Activated CD8-positive, alpha-beta T cell treated with anti-CD3 and anti-CD28 coated beads, Interleukin-2, amount 10 ng/mL, durations not matched to agents 7 days and 5 days (primary cell): Measurements from ENCODE around the gene KIF3C. TPM values are rescaled to one million over a fixed set of nuclear protein-coding genes. Genes with fewer than 3 reads are reported as not detected.
A peak's percentile ranks its signal among the peaks of the same experiment; 100 is the strongest.
"Not testable (repeated sequence)": the region's sequence is repeated elsewhere in the genome, so short reads cannot be mapped to it uniquely, and the experiment has no call there.

ENCODE experiments used
- ATAC-seq: fragments of 150-1000 bp; cut with Tn5 transposase; one replicate; pipeline ENCODE4 v1.10.0; 2021; ENCODE audit warnings: moderate library complexity
- CTCF ChIA-PET: fragments of 350-600 bp; sonication (Branson Sonifier 250); formaldehyde crosslinking; loops from one replicate; lab custom pipeline; 2021; ENCODE audit warnings: antibody characterized with exemption; lab: Charles Lee
- POLR2A ChIA-PET: fragments of 350-600 bp; sonication (Branson Sonifier 250); formaldehyde crosslinking; loops from one replicate; lab custom pipeline; 2021; ENCODE audit warnings: antibody characterized with exemption; lab: Charles Lee
- DNase-seq: peaks from one replicate; pipeline ENCODE4 v3.0.0-alpha.2; 2020
- H3K27ac Mint-ChIP-seq: one replicate; pipeline ENCODE4 v1.8.0; 2021; ENCODE audit warnings: mild to moderate bottlenecking, mixed read lengths
- H3K27me3 Mint-ChIP-seq: one replicate; pipeline ENCODE4 v1.8.0; 2021; ENCODE audit warnings: low read depth, mixed read lengths
- H3K36me3 Mint-ChIP-seq: one replicate; pipeline ENCODE4 v1.8.0; 2021; ENCODE audit warnings: low read depth, mixed read lengths
- H3K4me1 Mint-ChIP-seq: one replicate; pipeline ENCODE4 v1.8.0; 2021; ENCODE audit warnings: low read depth, mixed read lengths
- H3K4me3 Mint-ChIP-seq: one replicate; pipeline ENCODE4 v1.8.0; 2021; ENCODE audit warnings: mild to moderate bottlenecking, mixed read lengths
- H3K9me3 Mint-ChIP-seq: one replicate; pipeline ENCODE4 v1.8.0; 2022; ENCODE audit warnings: mixed read lengths; ENCODE audit not compliant: insufficient read depth
- total RNA-seq, 2 experiments: library from RNA; stranded (reverse); gene quantifications; one replicate each; pipeline ENCODE4 v1.2.3, GENCODE V29; 2021

KIF3C gene
- total RNA-seq, 2 experiments from 2014 or later, result 11.3 to 13.4 TPM

GRCh38 chr2:25998816-25999383, 16.6 kb upstream of the KIF3C start:
- H3K4me3 Mint-ChIP-seq, ATAC-seq, DNase-seq, H3K27ac Mint-ChIP-seq, H3K4me1 Mint-ChIP-seq, POLR2A ChIA-PET, H3K27me3 Mint-ChIP-seq, H3K9me3 Mint-ChIP-seq, H3K36me3 Mint-ChIP-seq: not testable (repeated sequence)
- CTCF ChIA-PET, result interaction anchor here (2.4 kb wide), 1 partner anchor 8 kb away, joined by 13 read pairs; no protein-coding TSS in a partner anchor

GRCh38 chr2:25996844-25997243, 14.5 kb upstream of the KIF3C start:
- no peak overlapping the region for H3K4me3 Mint-ChIP-seq
- peaks cover 7% of the 10 kb centered on the region for H3K4me1 Mint-ChIP-seq
- no peaks in the 10 kb centered on the region for H3K9me3 Mint-ChIP-seq
- ChIA-PET CTCF (no interaction called here), POLR2A (no interaction called here)
- H3K27ac Mint-ChIP-seq, result no peak overlapping the region
- DNase-seq (no peak), ATAC-seq (no peak)
- H3K27me3 Mint-ChIP-seq, result peaks cover 9% of the 10 kb centered on the region
- H3K36me3 Mint-ChIP-seq, result no peaks in the 10 kb centered on the region

GRCh38 chr2:25994509-25994908, 12.2 kb upstream of the KIF3C start:
- Mint-ChIP-seq H3K27me3 (peaks cover 9% of the 10 kb centered on the region), H3K36me3 (no peaks in the 10 kb centered on the region), H3K4me3 (no peak overlapping the region), H3K27ac (no peak overlapping the region), H3K9me3 (no peaks in the 10 kb centered on the region), H3K4me1 (peaks cover 23% of the 10 kb centered on the region)
- ChIA-PET CTCF (interaction anchor here (0.6 to 1.1 kb wide), 5 partner anchors 43 to 419 kb away, joined by 3 to 6 read pairs (median 3); no protein-coding TSS in a partner anchor), POLR2A (no interaction called here)
- ATAC-seq (no peak), DNase-seq (no peak)

GRCh38 chr2:25993049-25993448, 10.8 kb upstream of the KIF3C start:
- H3K4me3 Mint-ChIP-seq, result no peak overlapping the region
- no peaks in the 10 kb centered on the region for H3K9me3 Mint-ChIP-seq
- peaks cover 23% of the 10 kb centered on the region for H3K4me1 Mint-ChIP-seq
- no peak for ATAC-seq
- DNase-seq, result no peak
- no peak overlapping the region for H3K27ac Mint-ChIP-seq
- POLR2A ChIA-PET, result no interaction called here
- CTCF ChIA-PET, result interaction anchor here (0.7 to 3.4 kb wide), 5 partner anchors 46 to 302 kb away, joined by 3 to 30 read pairs (median 3); no protein-coding TSS in a partner anchor
- H3K36me3 Mint-ChIP-seq, result no peaks in the 10 kb centered on the region
- peaks cover 9% of the 10 kb centered on the region for H3K27me3 Mint-ChIP-seq

- Mint-ChIP-seq H3K4me1 (peaks cover 23% of the 10 kb centered on the region), H3K27me3 (peaks cover 7% of the 10 kb centered on the region), H3K4me3 (no peak overlapping the region), H3K9me3 (no peaks in the 10 kb centered on the region), H3K27ac (no peak overlapping the region), H3K36me3 (no peaks in the 10 kb centered on the region)
- POLR2A ChIA-PET, result no interaction called here
- CTCF ChIA-PET, result interaction anchor here (0.8 to 3.4 kb wide), 5 partner anchors 45 to 153 kb away, joined by 3 to 30 read pairs (median 4); no protein-coding TSS in a partner anchor
- ATAC-seq (no peak), DNase-seq (no peak)
Observed at GRCh38 chr2:25992556-25992955, 10.3 kb upstream of the KIF3C start.

- Mint-ChIP-seq H3K4me3 (no peak overlapping the region), H3K9me3 (no peaks in the 10 kb centered on the region), H3K27me3 (peaks cover 7% of the 10 kb centered on the region), H3K36me3 (no peaks in the 10 kb centered on the region), H3K27ac (no peak overlapping the region), H3K4me1 (peaks cover 23% of the 10 kb centered on the region)
- ATAC-seq (no peak), DNase-seq (no peak)
- POLR2A ChIA-PET, result interaction anchor here (0.7 kb wide), 1 partner anchor 42 kb away, joined by 3 read pairs; the partner anchor contains the start of gene RAB10
- CTCF ChIA-PET, result interaction anchor here (0.6 to 5.2 kb wide), 40 partner anchors 8 to 400 kb away, joined by 3 to 81 read pairs (median 4); partner anchors contain the start of genes KIF3C and RAB10
Observed at GRCh38 chr2:25991965-25992364, 9.7 kb upstream of the KIF3C start.

- DNase-seq, result no peak
- H3K4me3 Mint-ChIP-seq, result no peak overlapping the region
- H3K27ac Mint-ChIP-seq, result no peak overlapping the region
- no peak for ATAC-seq
- POLR2A ChIA-PET, result interaction anchor here (0.9 kb wide), 1 partner anchor 59 kb away, joined by 5 read pairs; no protein-coding TSS in a partner anchor
- no peaks in the 10 kb centered on the region for H3K36me3 Mint-ChIP-seq
- H3K27me3 Mint-ChIP-seq, result peaks cover 7% of the 10 kb centered on the region
- H3K9me3 Mint-ChIP-seq, result no peaks in the 10 kb centered on the region
- CTCF ChIA-PET, result interaction anchor here (0.7 to 5.2 kb wide), 5 partner anchors 25 to 382 kb away, joined by 3 to 81 read pairs (median 4); no protein-coding TSS in a partner anchor
- peaks cover 23% of the 10 kb centered on the region for H3K4me1 Mint-ChIP-seq
Observed at GRCh38 chr2:25989154-25989553, 6.9 kb upstream of the KIF3C start.

GRCh38 chr2:25988134-25988533, 5.8 kb upstream of the KIF3C start:
- no peak for DNase-seq
- no peaks in the 10 kb centered on the region for H3K36me3 Mint-ChIP-seq
- no peaks in the 10 kb centered on the region for H3K9me3 Mint-ChIP-seq
- H3K27ac Mint-ChIP-seq, result no peak overlapping the region
- no peak overlapping the region for H3K4me3 Mint-ChIP-seq
- ATAC-seq, result no peak
- CTCF ChIA-PET, result interaction anchor here (1.0 to 5.2 kb wide), 4 partner anchors 9 to 193 kb away, joined by 3 to 81 read pairs (median 4); no protein-coding TSS in a partner anchor
- peaks cover 4% of the 10 kb centered on the region for H3K27me3 Mint-ChIP-seq
- H3K4me1 Mint-ChIP-seq, result peaks cover 25% of the 10 kb centered on the region
- POLR2A ChIA-PET, result no interaction called here

- H3K4me3 Mint-ChIP-seq, result no peak overlapping the region
- H3K27ac Mint-ChIP-seq, result no peak overlapping the region
- DNase-seq (no peak), ATAC-seq (no peak)
- no peaks in the 10 kb centered on the region for H3K27me3 Mint-ChIP-seq
- peaks cover 16% of the 10 kb centered on the region for H3K4me1 Mint-ChIP-seq
- ChIA-PET CTCF (interaction anchor here (1.1 to 2.0 kb wide), 5 partner anchors 17 to 131 kb away, joined by 3 to 6 read pairs (median 4); no protein-coding TSS in a partner anchor), POLR2A (no interaction called here)
- H3K36me3 Mint-ChIP-seq, result no peaks in the 10 kb centered on the region
- no peaks in the 10 kb centered on the region for H3K9me3 Mint-ChIP-seq
Observed at GRCh38 chr2:25983735-25984134, 1.4 kb upstream of the KIF3C start.

- no peaks in the 10 kb centered on the region for H3K27me3 Mint-ChIP-seq
- peaks cover 16% of the 10 kb centered on the region for H3K4me1 Mint-ChIP-seq
- H3K27ac Mint-ChIP-seq, result peak overlapping the region; percentile 10
- CTCF ChIA-PET, result interaction anchor here (1.1 to 2.0 kb wide), 3 partner anchors 18 to 131 kb away, joined by 3 to 6 read pairs (median 4); no protein-coding TSS in a partner anchor
- no peak for ATAC-seq
- peak overlapping the region; percentile 61 for H3K4me3 Mint-ChIP-seq
- H3K36me3 Mint-ChIP-seq, result no peaks in the 10 kb centered on the region
- no peaks in the 10 kb centered on the region for H3K9me3 Mint-ChIP-seq
- no peak for DNase-seq
- POLR2A ChIA-PET, result no interaction called here
Observed at GRCh38 chr2:25982968-25983280, 627 bp upstream of the KIF3C start.

- Mint-ChIP-seq H3K4me1 (peaks cover 16% of the 10 kb centered on the region), H3K9me3 (no peaks in the 10 kb centered on the region), H3K4me3 (peak overlapping the region; percentile 87), H3K27me3 (no peaks in the 10 kb centered on the region), H3K36me3 (no peaks in the 10 kb centered on the region), H3K27ac (peak overlapping the region; percentile 80)
- DNase-seq (peak; percentile 32), ATAC-seq (peak; percentile 55)
- CTCF ChIA-PET, result interaction anchor here (0.7 to 2.0 kb wide), 9 partner anchors 9 to 374 kb away, joined by 3 to 6 read pairs (median 3); no protein-coding TSS in a partner anchor
- POLR2A ChIA-PET, result interaction anchor here (0.7 to 1.5 kb wide), 3 partner anchors 9 to 103 kb away, joined by 3 to 4 read pairs (median 3); no protein-coding TSS in a partner anchor
Observed at GRCh38 chr2:25981596-25982272, 563 bp downstream of the KIF3C start.
